ENCODE measurements around the gene KRT16. TPM values are rescaled to one million over a fixed set of nuclear protein-coding genes. Genes with fewer than 3 reads are reported as not detected.

Gene KRT16
- total and polyA plus RNA-seq, 10 of the 15 experiments (the other 5 are each of a cell fraction or from before 2014, with no cell fraction given): 0.07 TPM; not detected in 9

DNA sequence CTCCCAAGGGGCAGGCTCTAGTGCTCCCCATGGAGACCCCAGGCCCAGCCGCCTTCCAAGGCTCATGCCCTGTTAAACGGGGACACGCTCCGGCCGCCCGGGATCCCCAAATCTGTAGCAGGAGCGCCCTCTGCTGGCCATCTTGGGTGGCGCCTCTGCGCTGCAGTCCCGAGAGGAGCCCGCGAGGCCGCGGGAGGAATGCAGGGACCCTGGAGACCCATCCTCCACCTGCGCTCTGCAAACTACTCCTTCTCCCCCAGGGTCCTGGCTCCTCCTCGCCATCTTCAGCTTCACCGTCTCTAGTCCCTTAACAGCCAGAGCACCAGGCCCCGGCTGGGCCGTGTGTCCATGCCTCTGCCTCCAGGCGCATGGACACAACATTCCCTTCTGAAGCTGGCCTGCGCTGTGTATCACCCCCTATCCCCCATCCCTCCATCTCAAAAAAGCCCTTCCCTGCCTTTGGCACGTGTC, 35.4 kb upstream of the KRT16 start (continued):
- TF ChIP-seq RAD51 (IDR thresholded peaks at IDR 0.05): no peak
- TF ChIP-seq DPF2 (IDR thresholded peaks at IDR 0.05): no peak
- TF ChIP-seq IKZF2 (IDR thresholded peaks at IDR 0.05): no peak
- no peak for TF ChIP-seq GATAD2B (conservative IDR thresholded peaks at IDR 0.05; ENCODE audit: low read depth)
- peak; percentile 69 for TF ChIP-seq HDGF (IDR thresholded peaks at IDR 0.05)
- no peak for TF ChIP-seq WRNIP1 (IDR thresholded peaks at IDR 0.05; ENCODE audit: borderline replicate concordance, low read depth, low read length)
- peak; percentile 7; the same call in 1 of the 2 replicates for TF ChIP-seq E2F4 (IDR thresholded peaks at IDR 0.05; ENCODE audit: low read depth, low read length)
- no peak for TF ChIP-seq STAT3 (IDR thresholded peaks at IDR 0.05; ENCODE audit: low read depth, low read length)
- TF ChIP-seq, protein P1, sequence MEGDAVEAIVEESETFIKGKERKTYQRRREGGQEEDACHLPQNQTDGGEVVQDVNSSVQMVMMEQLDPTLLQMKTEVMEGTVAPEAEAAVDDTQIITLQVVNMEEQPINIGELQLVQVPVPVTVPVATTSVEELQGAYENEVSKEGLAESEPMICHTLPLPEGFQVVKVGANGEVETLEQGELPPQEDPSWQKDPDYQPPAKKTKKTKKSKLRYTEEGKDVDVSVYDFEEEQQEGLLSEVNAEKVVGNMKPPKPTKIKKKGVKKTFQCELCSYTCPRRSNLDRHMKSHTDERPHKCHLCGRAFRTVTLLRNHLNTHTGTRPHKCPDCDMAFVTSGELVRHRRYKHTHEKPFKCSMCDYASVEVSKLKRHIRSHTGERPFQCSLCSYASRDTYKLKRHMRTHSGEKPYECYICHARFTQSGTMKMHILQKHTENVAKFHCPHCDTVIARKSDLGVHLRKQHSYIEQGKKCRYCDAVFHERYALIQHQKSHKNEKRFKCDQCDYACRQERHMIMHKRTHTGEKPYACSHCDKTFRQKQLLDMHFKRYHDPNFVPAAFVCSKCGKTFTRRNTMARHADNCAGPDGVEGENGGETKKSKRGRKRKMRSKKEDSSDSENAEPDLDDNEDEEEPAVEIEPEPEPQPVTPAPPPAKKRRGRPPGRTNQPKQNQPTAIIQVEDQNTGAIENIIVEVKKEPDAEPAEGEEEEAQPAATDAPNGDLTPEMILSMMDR (IDR thresholded peaks at IDR 0.05 in 2 of 3, conservative IDR thresholded peaks at IDR 0.05 in 1 of 3; ENCODE audit: control insufficient read depth in 2 of 3, extremely low read depth in 1 of 3, insufficient read depth in 1 of 3, low read depth in 3 of 3, low read length in 3 of 3): peak; percentile 90 to 96 (median 92); a peak in 5 of 6 replicates
- peak; percentile 82 for TF ChIP-seq SMC3 (IDR thresholded peaks at IDR 0.05; ENCODE audit: borderline replicate concordance, low read length)
- TF ChIP-seq PAX5 (IDR thresholded peaks at IDR 0.05; ENCODE audit: borderline replicate concordance, low read depth, low read length): no peak
- no peak for TF ChIP-seq RFX5 (IDR thresholded peaks at IDR 0.05; ENCODE audit: low read depth, low read length)
- no peak for TF ChIP-seq MTA3 (IDR thresholded peaks at IDR 0.05; ENCODE audit: borderline replicate concordance, low read length)
- TF ChIP-seq ESRRA (IDR thresholded peaks at IDR 0.05; ENCODE audit: low read length): no peak
- TF ChIP-seq NFIC (IDR thresholded peaks at IDR 0.05; ENCODE audit: low read depth, low read length): no peak
- TF ChIP-seq YY1 (IDR thresholded peaks at IDR 0.05; ENCODE audit: low read depth, low read length): peak; percentile 68
